GM04504 (cell line): ENCODE results near the gene SCN4B.

Experiments
- DNase-seq: peaks from one replicate; pipeline ENCODE4 v3.0.0-alpha.2; 2012; ENCODE audit warnings: low read depth

Gene SCN4B

GRCh38 chr11:118129471-118130172 lies 23.0 kb downstream of the SCN4B start:
- DNase-seq: no peak

GRCh38 chr11:118128721-118129470 lies 23.7 kb downstream of the SCN4B start:
- DNase-seq: no peak

GRCh38 chr11:118128310-118128709 lies 24.3 kb downstream of the SCN4B start:
- DNase-seq: no peak

- DNase-seq: no peak
Observed at GRCh38 chr11:118126082-118126838, 26.4 kb downstream of the SCN4B start.

GRCh38 chr11:118124929-118125535 lies 27.6 kb downstream of the SCN4B start:
- DNase-seq: no peak

- DNase-seq: no peak
Observed at GRCh38 chr11:118120793-118121192, 31.8 kb downstream of the SCN4B start.

GRCh38 chr11:118117790-118118601 lies 34.6 kb downstream of the SCN4B start:
- no peak for DNase-seq

- DNase-seq: no peak
Observed at GRCh38 chr11:118115048-118115447, 37.6 kb downstream of the SCN4B start.

- no peak for DNase-seq
Observed at GRCh38 chr11:118114266-118114665, 38.4 kb downstream of the SCN4B start.

GRCh38 chr11:118112711-118113430 lies 39.8 kb downstream of the SCN4B start:
- DNase-seq: no peak

GRCh38 chr11:118111744-118112035 lies 40.9 kb downstream of the SCN4B start:
- no peak for DNase-seq

- DNase-seq: no peak
Observed at GRCh38 chr11:118111019-118111743, 41.4 kb downstream of the SCN4B start.

GRCh38 chr11:118109231-118109630 lies 43.4 kb downstream of the SCN4B start:
- DNase-seq: peak; percentile 13

GRCh38 chr11:118108513-118108912 lies 44.1 kb downstream of the SCN4B start:
- DNase-seq: no peak

GRCh38 chr11:118106789-118107335 lies 45.8 kb downstream of the SCN4B start:
- DNase-seq: no peak

GRCh38 chr11:118105657-118106305 lies 46.8 kb downstream of the SCN4B start:
- no peak for DNase-seq

GRCh38 chr11:118104491-118104890 lies 48.1 kb downstream of the SCN4B start:
- no peak for DNase-seq

GRCh38 chr11:118102721-118103261 lies 49.8 kb downstream of the SCN4B start:
- no peak for DNase-seq

- no peak for DNase-seq
Observed at GRCh38 chr11:118100691-118101232, 51.9 kb downstream of the SCN4B start.
